Measurements from ENCODE around the gene GJC2.
"Not testable (repeated sequence)": the region's sequence is repeated elsewhere in the genome, so short reads cannot be mapped to it uniquely, and the experiment has no call there.

Gene GJC2

DNA sequence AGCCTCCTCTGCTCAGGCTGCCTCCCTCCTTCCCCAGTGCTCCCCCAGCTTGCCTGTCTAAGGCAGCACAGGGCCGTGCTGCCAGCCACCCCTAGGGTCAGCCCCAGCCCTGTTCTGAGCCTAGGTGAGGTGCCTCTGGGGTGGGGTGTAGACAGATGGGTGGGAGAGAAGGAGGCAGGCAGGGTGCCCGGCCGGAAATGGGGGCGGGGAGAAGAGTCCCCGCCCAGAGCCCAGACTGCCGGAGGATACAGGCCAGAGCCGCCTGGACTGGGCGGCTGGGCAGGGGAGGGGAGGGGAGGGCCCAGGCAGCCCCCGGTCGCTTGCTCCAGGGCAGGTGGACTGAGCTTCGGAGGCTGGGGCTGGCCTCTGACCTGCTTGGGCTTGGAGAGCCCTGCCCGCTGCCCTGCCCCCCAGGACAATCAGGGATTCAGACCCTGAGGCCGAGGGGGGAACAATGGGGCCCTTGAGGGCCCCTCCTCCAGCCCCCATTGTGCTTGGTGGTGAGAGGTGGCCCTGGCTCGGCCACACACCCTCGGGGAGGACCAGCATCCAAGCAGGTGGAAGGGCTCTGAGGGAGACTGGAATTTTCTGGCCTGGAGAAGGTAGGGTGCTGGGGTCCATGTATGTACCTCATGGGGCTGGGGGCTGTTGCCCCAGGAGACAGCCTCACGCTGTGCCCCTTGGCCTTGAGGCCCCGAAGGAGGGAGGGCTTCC, at the start of gene GJC2:
Gene GJC2 (plus strand): TSS at position 525 of the 714 bp plus-strand sequence. CDS start 7,829 bp downstream, outside the sequence.
- DNase-seq = no peak

DNA sequence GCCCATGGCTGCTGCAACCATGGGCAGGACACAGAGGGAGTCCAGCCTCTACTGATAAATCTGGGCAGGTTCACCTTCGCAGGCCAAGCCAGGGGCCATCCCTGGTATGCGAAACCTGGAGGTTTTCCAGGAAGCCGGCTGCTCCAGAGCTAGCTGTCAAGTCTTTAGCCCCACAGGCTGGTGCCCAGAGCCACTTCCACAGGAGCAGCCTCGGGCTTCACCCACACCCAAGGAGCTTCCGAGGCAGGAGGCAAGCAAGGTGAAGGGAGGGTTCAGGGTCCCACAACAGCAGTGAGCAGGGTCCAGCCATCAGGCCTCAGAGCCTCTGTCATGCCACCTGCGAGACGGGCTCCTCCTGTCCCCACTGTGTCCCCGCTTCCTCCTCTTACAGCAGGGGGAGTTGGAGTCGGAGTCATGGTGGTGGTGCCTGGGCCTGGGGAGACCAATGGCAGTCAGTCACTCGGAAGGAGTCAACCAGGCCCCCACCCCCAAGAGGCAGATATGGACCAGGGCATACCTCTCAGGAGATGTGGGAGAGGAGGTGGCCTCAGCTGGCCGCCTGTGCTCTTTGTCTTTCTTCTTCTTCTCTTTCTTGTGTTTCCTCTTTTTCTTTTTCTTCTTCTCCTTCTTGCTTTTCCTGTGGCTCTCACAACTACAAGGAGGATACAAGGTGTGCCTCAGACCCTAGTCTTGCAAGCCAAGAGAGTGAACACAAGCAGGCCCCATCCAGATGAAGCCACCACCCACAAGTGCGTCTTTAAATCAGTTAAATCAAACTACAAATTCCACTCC, 48.7 kb upstream of the GJC2 start:
- no peak for DNase-seq

DNA sequence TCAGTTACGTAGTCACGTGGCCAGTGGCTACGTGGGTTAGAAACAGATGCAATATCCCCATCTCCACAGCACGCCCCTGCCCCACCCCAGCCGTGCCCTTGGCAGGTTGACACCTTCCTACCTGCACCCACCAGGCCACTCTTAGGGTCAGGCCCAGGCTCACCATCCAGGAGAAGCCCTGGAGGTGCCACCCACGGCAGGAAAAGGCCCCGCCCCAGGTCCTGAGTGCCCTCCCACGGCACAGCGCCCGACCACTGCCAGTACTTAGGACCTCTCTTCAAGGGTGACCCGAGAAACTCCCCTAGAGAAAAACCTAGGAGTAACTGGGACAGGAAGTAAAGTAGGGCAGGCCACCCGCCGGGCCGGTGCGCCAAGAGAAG, 48.1 kb upstream of the GJC2 start:
- DNase-seq = no peak

DNA sequence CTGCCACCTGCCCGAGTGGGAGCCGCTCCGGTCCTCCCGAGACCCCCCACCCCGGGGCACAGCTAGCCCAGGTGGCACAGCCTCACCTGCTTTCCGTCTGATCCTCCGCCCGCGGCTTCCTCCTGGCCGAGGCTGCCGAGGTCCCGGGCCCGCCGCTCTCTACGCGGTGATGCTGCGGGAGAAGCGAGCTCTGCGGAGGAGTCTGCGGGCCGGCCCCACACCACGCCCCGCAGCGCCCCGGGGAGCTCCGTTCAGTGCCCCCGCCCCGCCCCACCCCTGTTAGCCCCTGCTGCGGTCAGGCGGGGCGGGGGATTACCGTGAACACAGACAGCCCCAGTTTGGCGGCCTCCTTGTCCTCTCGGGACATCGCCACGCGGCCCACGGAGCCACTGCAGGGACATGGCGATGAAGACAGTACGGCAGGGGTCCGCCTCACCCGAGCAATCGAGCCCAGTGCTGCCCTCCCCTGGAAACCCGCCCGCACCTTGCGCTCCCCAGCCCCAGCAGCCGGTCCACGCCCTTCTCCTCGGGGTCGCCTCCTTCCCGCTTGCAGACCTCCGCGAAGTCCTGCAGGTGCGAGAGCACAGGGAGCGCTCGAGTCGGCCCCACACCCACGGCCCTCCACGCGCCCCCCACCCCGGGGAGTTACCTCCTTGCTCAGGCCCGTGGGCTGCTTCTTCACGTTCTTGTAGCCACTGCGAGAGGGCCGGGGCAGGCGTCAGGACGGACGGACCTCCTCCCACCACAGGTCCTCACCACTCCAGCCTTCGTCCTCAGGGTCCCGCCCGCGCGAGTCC, 47.5 kb upstream of the GJC2 start:
- DNase-seq = peak; percentile 67

DNA sequence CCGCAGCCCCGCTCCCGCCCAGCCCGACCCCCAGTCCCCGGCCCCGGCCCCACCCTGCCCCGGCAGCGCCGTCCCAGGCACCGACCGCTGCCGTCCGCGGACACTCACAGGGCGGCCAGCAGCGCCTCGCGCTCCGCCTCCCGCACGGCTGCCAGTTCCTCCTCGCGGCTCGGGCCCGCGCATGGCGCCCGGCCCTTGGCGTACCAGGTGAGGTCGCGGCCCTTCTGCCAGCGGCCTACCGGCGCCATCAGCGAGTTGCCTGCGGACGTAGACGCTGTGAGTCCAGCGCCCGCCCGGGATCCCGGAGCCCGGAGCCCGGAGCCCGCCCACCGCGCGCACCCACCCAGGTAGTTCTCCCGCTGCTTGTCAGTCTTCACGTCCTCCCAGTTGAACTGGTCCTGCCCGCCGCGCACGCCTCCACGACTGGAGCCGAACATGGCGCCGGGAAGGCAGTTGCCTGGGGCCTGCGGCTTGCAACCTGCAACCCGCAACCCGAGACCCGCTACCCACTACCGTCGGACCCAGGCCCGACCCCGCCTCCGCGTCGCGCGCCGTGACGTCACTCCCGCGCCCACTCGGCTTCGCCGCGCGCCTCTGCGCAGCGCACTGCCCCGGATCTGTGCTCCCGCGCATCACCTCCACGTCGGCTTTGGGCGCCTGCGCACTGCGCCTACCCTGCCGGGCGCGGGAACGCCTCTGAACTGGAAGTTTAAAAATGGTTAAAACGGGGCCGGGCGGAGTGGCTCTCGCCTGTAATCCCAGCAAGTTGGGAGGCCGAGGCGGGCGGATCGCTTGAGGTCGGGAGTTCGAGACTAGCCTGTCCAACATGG, 46.7 kb upstream of the GJC2 start, which contains the start of gene C1orf35:
Gene C1orf35 (minus strand): TSS at position 535 of the 830 bp plus-strand sequence. CDS start 98 bp downstream, at position 437.
- peak; percentile 96 for DNase-seq

DNA sequence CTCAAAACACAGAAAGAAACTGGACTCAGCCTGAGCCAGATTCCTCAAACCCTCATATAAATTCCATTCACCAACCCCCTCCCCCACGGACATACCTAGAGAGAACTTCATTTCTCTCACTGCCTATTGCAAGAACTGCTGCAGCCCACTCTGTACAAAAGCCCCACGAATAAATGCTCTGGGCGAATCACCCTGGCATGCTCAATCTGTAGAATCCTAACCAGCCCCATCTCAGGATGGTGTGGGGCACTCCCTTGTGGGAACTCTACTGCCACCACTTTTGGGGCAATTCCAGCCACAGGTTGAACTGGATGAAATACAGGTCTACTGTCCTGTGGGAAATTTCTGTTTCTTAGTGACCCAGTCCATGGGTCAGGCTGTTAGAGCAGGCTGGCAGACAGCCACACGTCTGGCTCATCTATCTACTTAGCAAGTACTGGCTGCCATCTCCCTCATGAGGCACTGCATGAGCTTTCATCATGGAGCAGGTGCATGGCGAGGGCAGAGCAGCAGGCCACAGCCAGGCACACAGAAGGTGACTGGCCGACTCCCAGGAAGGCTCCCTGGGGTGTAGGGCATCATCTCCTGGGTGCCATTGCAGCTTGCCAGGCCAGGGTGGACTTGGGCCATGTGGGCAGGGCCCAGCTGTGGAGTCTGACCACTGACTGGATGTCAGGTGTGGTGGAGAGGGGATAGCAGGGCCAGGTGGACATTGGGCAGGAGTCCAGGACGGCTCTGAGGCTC, 45.0 kb upstream of the GJC2 start:
- DNase-seq = no peak

DNA sequence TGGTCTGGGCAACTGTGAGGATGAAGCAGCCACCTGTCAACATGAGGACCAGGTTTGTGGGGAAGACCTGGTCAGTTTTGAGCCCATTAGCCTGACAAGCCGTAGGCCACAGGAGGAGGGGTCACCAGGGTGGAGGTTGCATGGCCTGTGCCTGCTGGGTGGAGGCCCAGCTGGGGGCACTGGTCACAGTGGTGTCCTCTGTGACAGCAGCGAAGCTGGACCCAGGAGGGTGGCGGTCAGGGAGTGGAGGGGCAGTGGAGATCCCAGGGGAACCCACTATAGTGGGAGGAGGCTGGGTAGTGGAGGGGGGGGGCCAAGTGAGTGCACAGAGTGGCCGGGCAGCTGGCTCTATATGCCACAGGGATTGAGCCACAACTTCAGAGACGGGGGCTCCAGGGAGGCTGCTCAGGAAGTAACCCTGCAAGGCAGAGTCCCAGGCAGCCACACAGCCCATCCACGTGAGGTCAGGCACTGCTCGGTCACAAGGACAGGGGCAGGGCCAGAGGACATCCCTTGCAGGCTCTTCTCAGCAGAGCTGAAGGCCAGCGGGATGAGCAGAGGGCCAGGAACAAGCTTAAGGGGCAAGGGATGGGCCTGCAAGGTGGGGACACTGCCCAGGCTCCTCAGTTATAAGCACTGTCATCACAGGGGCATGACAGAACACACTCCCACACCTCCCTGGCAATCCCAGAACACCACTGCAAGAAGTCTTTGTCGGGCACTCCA, 44.3 kb upstream of the GJC2 start:
- no peak for DNase-seq

DNA sequence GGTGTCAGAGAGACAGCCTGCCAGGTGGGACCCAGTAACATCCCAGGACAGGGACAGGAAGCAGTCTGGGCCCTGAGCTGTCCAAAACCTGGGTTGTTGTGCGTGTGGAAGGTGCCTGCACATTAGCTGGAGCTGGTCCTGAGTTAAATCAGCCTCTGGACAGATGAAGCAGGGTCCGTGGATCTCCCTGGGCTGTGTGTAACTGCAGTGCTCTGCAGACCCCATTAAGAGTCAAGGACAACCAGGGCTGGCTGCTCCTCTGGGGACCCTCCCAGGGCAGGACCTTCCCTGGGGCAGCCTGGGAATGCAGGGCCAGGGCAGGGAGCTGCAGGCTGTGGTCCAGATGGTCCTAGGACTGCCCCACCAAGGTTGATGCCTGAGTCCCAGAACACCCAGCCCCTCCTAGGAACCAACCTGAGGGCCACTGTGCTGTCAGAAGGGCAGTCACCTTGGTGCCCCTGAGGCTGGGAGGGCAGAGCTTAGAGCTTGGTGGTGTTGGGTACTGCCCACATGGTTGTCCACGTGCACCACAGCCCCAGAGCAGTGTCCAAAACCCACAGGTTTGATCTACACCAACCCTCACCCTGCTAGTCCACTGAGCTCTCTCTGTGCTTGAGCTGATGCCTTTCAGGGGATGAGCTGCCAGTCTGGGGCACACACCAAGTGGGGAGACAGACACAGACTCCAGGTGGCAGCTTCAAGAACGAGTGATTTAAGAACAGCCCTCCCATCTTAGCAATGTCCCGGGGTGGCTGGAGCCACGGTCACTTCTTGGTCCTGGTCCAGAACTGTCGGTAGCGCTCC, 43.5 kb upstream of the GJC2 start:
- DNase-seq = no peak

DNA sequence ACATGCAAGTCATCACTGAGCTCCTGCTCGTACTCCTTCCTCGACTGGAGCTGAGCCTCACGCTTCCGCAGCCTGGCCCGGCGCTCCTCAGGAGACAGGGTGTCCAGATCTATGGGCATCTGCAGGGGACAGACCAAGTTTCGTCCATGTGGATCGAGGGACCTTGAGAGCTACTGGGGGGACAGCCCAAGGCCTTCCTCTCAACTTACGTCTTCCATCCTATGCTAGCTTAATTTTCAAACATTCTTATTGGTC, 43.0 kb upstream of the GJC2 start:
- no peak for DNase-seq

DNA sequence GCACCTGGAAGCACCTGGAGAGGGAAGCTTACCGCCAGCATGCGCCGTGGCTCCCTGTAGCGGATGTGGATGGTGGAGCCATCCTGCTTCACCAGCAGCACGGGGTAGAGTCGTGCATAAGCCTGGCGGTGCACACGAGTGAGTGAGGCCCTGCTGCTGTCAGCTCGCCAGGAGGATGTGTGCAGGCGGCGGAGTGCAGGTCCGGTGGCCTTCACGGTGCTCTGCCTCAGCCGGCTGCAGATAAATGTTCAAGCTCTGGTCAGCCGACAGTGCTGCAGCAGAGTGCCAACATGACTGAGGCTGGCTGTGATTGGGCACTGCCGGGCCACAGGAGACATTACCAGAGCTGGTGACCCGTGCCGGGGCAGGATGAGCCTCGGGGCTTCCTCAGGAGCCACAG, 42.1 kb upstream of the GJC2 start:
- no peak for DNase-seq

DNA sequence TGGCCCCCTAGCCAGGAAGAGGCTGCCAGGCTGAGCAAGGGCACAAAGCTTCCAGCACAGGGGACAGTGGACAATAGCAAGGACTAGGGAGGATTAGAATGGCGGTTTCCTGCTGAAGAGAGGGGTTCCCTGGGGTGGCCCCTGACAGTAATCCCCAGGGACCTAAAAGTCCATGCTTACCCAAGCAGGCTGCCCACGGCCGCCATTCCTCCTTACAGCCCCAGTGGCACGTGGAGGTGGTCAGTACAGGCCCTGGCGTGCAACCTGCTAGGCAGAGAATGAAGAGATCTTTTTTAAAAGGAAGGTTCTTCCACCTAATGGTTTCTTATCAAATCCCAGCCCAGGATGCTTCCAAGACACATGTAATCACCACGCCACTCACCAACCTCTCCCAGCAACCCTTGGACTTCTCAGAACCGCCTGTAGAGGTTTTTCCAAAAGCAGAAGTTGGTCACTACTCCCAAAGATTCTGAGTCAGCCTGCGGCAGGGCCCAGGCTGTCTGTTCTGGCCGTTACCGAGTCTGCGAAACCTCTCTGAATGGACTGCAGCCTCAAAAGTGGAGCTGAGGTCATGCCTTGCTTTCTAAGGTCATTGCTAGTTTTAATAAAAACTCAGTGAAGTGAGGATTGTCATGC, 41.6 kb upstream of the GJC2 start:
- no peak for DNase-seq

DNA sequence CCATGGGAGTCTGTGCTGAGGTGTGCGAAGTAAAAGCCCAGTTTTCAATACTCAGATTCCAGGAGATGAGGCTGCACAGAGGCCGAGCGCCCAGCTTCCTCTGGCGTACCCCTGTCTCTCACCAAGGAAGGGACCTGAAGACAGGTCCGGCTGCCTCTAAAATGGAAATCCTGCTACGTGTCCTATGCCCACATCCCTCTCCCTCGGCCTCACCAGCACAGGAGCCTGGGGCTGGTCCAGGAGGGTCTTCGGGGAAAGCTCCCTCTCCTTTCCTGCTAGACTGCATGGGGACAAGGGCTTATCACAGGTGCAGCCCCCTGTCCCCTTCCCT, 41.0 kb upstream of the GJC2 start:
- no peak for DNase-seq

DNA sequence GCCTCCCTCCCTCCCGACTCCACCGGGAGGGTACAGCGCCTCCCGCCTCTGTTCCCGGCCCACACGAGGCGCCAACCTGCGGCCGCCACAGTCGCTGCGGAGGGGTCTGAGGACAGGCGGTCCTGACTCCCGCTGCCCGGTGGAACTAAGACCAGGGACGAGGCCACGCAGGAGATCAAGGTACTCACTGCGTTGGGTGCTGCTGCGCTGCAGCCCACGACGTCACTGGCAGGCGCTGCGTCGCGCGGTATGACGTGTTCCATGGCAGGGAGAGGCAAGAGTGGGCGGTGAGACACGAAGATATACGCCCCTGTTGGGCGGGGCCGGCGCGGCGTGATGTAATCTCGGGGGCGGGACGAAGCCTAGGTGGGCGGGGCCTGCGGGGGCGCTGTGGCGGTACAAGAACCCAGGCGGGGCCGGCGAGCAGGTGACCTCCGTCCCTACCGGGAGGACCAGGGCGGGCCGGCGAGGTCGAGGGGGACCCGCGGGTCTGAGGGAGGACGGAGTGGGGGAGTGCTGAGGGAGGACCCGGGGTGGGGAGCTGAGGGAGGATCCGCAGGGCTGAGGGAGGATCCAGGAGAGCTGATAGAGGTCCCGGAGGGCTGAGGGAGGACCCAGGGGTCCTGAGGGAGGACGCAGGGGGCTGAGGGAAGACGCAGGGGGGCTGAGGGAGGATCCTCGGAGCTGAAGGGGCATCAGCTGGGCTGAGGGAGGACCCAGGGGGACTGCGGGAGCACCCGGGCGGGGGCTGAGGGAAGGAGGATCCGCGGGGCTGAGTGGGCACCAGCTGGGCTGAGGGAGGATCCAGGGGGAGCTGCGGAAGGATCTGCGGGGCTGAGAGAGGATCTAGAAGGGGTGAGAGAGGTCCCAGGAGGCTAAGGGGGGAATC, 40.4 kb upstream of the GJC2 start, which contains the start of gene MRPL55:
Gene MRPL55 (minus strand): TSS at position 227 of the 889 bp plus-strand sequence. CDS start 1,039 bp downstream, outside the sequence.
- peak; percentile 96 for DNase-seq

DNA sequence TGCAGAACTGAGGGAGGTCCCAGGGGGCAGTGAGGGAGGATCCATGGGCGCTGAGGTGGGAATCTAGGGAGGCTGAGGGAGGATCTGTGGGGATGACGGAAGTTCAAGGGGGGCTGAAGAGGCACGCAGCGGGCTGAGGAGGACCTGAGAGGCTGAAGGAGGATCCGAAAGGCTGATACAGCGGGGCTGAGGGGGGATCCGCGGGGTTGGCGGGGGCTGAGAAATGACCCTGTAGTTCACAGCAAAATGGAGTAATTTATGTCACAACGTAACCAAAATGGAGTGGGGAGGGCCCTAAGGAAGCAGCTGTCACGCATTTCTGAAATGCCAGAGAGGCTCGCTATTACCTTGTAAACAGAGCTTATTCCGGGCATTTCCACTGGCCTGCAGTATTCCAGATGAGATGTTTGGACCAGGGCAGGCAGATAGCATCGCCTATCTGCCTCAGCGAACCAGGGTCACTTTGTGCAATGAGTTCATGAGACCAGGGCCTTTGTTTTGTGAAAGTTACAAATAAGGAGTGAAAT, 39.7 kb upstream of the GJC2 start:
- no peak for DNase-seq

DNA sequence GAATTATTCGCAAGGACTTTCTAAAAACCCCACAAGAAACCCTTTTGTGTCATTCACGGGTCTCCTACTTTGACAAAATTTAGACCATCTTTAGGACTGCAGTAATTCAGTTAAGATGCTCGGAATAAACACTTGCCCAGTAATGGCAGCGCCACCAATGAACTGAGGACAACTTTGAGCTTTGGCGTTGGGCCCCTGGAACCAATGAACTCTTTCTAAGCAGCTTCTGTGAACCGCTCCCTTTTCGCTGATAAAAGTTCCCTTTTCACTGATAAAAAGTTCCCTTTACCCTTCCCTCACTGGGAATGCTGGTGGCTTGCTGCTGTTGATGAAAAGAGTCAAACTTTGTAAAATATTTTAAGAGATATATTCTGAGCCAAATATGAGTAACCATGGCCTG, 39.2 kb upstream of the GJC2 start:
- no peak for DNase-seq

DNA sequence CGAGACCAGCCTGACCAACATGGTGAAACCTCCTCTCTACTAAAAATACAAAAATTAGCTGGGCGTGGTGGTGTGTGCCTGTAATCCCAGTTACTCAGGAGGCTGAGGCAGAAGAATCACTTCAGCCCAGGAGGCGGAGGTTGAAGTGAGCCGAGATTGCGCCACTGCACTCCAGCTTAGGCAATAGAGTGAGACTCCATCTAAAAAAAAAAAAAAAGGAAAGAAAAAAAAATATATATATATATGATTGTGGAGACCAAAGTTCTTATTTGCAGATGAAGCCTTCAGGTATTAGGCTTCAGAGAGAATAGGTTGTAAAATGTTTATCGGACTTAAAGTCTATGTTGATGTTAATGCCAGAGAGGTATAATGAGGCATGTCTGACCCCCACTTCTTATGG, 38.4 kb upstream of the GJC2 start:
- not testable (repeated sequence) for DNase-seq

DNA sequence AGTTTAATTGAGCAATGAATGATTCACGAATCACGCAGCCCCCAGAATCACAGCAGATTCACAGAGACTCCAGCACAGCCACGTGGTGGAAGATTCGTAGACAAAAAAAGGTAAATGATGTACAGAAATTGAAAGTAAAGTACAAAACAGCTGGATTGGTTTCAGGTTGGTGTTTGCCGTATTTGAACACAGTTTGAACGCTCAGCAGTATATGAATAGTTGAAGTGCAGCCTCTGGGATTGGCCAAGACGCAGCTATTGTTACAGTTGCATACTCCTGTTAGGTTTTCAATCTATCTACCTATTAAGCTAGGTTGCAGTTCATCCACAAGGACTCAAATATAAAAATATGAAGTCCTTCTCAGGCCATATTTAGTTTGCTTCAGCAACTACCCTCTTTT, 37.6 kb upstream of the GJC2 start:
- DNase-seq = no peak

DNA sequence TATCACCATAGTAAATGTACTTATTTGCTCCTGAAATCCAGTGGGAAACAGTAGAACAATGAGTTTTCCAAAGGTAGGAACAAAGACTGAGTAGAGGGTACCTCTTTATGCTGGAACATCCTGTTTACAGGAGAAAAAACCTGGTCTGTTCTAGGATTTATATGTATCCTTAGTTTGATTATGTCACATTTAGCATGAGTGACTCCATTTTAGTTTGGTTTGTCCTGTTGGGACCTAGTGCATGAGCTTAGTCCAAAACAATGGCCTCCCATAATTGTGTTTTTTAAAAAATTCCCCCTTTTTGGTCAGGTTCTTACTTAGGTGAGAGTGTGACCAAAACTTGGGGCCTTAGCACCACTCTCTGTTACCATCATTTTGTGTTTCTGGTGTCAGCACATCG, 37.1 kb upstream of the GJC2 start:
- DNase-seq = no peak

DNA sequence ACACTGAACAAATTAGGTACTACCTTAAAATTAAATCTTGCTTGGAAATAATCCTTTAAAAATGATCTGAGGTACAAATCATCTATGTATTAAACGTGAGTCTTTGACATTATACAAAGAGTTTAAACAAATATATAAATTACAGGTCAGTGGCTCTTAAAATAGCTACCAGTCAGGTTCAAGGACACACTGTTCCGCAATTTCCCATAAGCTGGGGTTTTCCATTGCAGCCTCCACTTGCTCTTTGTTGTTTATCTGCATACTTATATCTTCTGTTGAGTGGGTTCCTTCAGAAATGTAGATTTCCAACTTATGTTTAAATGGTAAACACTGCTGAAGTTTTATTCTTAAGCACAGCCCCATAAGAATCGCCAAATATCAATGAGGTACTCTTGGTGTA, 34.9 kb upstream of the GJC2 start:
- no peak for DNase-seq
